Activated naive CD4-positive, alpha-beta T cell treated with anti-CD3 and anti-CD28 coated beads, Interleukin-2, amount 50 U/mL, for 16 hours (primary cell): ENCODE data around the gene UTS2R.

ENCODE experiments used
- DNase-seq: peaks from one replicate; pipeline ENCODE4 v3.0.0-alpha.2; 2020

Gene UTS2R

DNA sequence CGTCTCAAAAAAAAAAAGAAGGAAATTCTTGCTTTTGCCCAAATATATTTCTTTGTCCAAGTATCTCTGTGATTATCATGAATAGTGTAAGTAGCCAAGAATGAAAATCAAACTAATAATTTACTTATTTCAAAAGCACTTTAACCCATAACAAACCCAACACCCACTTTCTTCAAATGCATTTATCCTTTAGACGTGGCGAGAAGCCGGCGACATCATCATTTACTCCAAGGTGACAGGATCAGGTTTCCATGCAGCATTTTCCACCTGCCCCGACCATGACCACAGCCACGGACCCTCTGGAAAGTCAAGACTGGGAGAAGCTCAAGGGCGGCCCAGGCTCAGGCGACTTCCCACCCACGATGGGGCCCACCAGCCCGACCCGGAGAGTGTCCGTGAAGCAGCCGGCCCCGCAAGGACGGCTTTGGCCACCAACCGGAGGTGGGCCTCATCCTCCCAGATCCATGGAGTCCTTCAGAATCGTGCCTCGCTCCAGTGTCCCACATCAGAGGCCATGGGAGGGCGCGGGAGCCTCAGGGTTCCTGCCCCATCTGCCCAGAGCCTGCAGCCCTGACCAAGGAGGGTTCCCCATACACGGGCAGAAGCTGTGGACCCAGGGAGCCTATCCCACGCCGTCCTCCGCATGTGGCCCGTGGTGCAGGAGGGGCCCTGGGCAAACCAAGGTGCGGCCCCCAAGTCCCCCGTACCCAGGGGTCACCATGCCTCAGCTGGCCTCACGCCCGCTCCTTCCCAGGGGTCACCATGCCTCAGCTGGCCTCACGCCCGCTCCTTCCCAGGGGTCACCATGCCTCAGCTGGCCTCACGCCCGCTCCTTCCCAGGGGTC lies 18.7 kb downstream of the UTS2R start:
- no peak for DNase-seq

DNA sequence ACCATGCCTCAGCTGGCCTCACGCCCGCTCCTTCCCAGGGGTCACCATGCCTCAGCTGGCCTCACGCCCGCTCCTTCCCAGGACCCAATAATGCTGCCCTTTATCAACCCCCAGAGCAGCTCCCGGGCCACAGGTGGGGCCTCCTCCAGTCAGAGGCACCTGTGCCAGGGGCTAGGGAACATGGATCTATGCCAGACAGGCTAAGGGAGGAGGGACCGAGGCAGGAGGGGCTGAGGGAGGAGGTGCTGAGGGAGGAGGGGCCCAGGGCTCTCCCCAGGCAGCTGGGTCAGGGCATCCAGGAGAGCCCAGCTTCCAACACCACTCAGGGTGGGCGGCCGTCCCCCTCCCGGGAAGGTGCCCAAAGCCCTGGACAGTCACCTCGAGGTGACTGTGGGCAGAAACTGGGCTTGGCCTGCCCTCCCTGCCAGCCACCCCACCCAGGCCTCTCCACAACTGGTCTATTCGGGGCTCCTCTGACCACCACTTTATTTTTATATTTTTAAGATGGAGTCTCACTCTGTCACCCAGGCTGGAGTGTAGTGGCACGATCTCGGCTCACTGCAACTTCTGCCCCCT lies 19.4 kb downstream of the UTS2R start:
- DNase-seq, result no peak

DNA sequence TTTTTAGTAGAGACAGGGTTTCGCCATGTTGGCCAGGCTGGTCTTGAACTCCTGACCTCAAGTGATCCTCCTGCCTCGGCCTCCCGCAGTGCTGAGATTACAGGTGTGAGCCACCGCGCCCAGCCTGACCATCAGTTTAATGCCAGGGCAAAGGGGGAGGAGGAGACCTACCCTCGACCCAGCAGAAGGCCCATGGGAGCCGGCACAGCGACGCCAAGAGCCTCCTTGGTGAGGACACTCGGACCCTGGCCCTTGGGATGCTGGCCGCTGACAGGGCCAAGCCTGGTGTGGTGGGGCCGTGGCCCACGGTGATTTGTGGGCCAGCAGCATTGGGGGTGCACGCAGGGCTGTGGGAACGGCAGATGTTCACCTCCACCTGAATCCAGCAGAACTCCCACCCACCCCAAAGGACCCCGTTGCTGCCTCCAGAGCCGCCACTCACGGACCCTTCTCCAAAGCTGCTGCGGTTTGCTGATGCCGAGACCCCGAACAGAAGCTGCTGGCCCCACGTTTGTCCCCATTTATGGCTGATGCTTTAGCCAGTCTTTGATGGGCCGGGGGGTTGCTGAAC lies 20.0 kb downstream of the UTS2R start:
- DNase-seq, result no peak

DNA sequence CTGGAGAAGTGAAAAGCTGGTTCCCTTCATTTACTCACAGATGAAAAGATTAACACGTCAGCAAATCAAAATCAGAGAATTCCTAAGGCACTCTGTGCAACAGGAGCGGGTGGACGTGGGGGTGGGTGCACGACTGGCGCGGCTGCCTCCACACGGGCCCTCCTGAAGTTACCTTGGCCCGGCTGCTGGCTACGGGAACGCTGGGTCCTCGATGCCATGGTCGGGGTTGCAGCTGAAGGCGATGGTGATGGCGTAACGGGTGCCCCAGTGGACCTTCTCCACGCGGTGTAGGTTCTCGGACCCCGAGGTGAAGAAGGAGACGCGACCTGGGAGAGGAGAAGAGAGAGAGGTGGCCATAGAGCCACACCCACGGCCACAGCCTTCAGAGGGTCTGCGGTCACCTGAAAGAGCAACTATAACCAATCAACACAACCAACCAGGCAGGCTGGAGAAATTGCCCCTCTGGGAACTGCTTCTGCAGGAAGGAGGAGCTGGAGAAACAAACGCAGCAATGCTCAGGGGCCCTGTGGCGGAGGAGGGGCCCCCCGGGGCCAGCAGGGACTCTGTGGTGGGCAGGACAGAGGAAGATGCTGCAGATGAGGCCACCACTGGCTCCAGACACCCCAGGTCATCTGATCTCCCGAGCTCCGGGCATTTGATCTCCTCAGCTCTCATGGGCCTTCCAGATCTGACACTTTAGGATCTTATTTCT lies 20.8 kb downstream of the UTS2R start:
- DNase-seq, result no peak

DNA sequence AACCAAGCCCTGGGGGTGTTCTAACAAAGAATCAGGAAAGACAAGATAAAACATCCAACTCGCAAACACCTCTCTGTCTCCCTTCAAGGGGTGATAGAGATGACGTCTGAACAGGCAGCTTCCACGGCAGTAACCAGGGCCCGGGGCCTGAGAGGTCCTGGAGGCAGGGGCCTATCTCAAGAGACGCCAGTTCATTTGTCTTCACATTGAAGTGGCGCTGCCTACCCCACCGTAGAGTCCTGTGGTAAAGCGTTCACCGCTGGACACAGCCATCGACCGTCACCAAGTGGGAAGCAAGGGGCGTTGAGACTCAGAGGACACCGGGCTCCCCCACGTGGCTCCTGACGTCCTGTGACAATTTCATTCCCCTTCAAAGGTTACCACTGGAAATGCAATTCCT lies 21.4 kb downstream of the UTS2R start:
- no peak for DNase-seq

DNA sequence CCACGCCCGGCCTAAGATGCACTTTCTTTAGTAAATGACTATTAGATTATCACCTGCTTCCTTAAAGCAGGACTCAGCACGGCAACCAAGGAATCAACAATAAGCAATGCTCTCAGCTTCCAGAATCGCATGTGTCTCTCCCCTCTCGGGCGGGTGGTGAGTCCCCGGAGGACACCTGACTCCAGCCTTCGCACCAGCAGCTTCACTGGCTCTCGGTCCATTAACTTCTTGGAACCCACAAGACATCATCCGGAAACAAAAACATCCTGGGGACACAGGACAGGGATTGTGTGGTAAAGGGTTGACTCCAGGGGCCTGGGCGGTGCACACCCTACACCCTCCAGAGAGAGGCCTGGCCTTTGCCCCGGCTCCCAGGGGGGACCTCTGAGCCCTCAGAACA lies 22.7 kb downstream of the UTS2R start:
- no peak for DNase-seq

DNA sequence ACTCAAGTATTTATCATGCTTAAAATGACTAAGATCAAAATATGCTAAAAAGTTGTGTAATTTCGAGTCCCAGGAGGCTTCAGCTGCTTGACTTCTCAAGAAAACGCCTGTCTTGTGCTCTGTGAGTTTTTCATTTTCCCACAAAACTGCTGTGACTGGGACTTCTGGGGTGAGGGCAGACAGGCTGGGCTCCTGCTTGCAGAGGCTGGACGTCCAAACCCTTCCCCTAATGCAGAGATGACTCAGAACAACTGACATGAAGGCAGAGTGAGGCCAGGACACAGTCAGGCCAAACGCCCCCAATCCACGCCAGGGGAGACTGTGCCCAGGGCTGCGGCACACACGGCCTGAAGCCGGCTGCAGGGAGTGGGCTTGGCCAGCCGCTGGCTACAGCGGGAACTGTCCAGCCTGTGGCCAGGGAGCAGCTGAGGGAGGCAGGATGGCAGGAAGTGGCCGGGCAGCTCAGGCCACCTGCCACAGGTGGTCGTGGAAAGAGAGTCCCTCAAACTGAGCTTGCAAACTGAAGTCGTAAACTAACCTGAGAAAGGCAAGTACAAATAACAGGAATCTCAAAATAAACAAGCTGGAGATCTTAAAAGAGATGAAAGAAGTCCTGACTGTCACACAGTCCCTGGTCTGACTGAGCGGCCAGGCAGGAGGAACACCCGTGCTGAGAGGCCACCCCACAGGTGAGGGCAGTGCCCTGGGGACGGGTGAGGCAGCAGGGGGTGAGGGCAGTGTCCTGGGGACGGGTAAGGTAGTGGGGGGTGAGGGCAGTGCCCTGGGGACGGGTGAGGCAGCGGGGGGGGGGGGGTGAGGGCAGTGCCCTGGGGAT lies 25.3 kb downstream of the UTS2R start:
- DNase-seq, result no peak

DNA sequence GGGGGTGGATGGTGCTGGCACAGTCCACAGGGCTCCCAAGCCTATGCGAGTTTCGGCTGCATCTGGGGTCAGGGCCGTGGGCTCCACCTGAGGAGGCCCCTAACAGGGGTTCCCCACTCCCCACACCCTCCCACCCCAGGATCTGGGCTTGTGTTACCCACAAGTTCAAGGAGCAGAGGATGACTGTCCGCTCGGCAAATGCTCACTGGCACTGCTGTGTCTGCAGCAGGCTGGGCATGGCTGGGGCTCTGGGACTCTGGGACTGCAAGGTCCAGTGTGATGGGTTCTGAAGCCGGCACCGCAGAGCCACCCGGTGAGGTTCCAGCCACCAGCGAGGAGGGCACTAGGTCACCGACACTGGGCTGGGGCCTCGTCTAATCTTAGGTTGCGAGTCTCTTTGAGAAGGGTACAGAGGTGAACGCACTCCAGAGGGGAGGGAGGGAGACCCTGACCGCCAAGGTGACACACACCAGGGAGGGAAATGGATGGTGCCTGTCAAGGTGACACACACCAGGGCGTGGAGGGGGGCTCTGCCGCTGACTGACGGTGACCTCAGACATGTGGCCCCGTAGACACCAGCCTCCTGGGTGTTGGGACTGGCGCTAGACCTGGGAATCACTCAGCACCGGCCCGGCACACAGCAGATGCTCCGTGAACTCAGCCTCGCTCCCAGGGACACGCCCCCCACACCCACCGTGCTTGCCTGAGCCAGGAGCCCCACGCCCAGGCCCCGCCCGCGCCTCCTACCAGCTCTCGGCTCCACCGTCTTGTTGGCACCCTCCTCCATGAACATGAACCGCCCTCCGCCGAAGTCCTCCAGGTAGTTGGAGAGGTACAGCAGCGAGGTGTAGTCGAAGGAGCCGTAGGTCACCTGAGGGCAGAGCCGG lies 26.1 kb downstream of the UTS2R start:
- DNase-seq, result no peak

DNA sequence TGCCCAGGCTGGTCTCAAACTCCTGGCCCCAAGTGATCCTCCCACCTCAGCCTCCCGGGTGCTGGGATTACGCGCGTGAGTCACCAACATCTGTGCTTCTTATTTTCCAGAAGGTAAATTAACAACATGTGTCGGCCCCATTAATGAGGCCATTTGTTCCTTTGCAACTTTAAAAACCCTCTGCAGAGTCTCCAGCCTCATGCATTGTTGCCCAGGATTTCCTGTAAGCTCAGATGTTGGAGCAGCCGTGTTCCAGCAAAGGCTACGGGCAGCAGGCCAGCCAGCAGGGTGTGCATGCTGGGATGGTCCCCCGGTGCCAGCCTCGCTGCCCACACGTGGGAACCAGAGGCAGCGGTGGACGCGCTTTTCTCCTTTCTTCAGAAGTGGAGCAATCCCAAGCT lies 27.5 kb downstream of the UTS2R start:
- no peak for DNase-seq

DNA sequence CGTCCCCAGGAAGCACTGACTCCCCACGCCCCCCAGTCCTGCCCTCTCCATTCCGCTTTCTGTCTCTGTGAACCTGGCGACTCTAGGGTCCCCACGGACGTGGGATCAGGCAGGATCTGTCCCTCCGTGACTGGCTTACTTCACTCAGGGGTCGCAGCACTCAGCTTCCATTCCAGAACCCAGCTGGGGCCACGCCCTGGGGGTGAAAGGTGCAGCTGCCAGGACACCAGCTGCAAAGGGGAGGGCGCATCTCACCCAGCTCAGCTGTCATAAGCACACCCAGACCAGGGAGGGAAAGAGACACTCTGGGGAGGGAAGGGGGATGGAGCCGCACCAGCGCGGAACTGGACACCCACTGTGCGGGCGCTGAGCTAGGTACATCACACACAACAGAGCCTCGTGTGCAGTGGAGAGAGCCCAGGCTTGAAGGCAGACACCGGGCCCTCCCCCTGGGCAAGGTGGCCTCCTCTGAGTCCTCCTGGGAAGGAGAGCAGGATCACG lies 28.1 kb downstream of the UTS2R start:
- DNase-seq, result no peak

DNA sequence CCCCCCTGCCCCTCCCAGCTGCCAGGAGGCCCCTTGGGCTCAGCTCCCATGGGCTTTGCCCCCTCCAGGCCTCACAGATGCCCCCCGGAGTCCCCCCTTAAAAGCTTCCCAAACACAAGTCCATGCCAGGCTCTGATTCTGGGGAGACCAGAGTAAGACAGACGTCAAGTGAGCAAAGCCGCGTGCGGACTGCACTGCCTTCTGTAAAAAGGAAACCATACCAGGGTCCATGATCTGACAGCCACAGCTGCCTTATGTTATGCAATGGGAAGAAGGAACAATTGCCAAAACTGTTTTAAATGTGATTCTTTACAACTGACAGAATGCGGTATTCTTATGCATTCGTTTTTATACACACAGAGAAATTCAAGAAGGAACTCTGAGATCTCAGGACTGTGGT lies 28.6 kb downstream of the UTS2R start:
- no peak for DNase-seq

DNA sequence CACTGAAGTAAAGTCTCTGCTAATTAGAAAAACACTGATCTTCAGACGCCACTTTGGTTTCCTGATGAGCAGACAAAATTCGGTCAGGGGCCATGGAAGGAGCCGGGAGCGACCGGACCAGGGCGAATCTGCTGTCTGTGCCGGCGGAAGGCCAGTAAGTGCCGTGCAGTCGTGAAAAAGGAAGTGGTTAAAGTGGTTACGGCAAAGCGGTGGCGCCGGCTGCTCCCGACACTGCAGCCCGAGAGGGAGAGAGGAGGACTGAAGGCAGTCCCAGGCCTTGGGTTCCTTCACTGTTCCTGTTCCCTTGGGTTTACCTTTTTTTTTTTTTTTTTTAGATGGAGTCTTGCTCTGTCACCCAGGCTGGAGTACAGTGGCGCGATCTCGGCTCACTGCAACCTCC lies 29.3 kb downstream of the UTS2R start:
- peak; percentile 28 for DNase-seq

DNA sequence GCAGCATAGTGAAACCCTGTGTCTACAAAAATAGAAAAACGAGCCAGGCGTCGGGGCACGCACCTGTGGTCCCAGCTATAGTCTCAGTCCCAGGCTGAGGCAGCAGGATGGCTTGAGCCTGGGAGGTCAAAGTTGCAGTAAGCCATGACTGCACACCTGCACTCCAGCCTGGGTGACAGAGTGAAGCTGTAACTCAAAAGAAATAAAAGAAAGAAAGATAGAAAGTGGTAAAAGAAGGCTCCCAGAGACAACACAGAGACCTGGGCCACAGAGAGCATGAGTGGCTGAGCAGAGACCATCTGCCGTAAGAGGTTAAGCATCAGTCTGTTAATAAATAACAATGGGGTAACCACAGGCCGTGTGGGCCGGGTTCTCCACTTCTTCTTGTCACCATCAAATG lies 31.3 kb downstream of the UTS2R start:
- DNase-seq, result no peak

DNA sequence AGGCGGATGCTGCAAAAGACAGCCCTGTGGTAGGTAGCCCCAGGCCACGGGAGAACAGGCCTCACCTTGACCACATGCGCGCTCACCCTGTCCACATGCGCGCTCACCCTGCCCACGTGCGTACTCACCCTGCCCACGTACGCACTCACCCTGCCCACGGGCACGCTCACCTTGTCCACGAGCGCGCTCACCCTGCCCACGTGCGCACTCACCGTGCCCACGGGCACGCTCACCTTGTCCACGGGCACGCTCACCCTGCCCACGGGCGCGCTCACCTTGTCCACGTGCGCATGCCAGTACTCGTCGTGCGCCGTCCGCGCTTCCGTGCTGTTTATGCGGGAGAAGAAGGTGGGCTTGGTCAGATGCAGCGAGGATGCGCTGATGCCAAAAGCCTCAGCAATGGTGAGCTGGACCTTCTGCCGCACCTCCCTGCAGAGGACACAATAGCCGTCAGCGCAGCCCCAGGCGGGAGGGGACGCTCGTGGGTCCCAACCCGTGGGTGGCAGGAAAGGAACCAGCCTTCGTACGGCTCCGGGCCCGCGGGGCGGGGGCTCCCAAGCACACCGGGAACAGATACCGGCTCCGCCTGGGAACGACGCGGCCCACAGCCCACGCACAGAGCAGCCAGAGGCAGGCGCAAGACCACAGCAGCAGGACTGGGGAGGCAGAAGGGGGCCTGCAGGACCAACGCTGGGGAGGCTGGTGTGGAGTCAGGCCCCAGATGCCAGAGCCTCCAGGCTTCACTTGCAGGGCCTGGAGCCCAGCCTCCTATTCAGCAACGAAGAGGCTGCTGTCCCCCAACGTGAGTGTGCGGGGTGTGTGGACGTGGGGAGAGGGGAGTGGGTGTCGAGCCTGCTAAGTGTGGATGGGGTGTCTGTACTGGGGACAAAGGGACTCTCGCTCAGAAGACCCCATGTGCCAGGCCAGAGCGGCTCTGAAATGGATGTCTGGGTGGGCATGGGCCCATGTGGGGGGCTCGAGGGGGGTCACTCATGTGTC lies 32.4 kb downstream of the UTS2R start:
- DNase-seq, result no peak

DNA sequence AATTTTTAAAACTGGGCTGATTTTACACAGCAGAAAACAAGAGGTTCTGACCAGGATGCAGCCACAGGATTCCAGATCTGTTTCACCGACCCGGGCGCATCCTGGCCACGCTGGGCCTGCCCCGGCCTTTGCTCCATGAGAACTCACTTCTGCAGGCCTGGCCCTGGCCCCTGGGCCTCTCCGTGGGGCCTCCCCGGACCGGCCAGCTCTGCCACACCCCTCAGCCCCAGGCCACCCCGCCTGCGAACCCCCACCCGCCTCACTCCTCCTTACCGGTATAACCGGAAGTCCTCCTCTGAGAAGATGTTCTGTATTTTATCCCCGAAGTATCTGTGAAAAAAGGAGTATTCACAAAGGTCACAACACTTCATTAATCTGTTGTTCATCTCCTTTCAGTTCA lies 33.5 kb downstream of the UTS2R start:
- DNase-seq, result no peak

DNA sequence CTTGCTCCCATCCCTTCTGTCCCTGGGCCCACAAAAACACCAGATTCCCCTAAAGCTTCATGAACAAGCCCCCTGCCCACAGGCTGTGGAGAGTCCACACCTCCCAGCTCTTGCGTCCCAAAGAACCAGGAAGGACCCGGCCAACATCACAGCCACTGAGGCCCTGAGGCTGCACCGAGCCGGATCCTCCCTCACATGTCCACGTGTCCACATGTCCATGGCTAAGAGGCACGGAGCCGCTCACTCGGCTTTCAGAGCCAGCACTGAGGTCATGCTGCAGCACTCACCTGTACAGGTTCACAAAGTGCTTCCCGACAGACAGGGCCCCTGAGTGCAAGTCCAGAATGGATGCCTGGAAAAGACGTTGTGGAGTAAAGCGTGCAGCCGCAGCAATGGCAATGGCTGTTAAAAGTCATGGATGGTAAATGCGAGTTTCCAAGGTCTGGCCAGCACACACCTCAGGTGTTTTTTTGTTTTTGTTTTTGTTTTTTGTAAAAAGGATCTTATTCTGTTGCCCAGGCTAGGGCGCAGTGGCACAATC lies 34.6 kb downstream of the UTS2R start:
- DNase-seq, result no peak

DNA sequence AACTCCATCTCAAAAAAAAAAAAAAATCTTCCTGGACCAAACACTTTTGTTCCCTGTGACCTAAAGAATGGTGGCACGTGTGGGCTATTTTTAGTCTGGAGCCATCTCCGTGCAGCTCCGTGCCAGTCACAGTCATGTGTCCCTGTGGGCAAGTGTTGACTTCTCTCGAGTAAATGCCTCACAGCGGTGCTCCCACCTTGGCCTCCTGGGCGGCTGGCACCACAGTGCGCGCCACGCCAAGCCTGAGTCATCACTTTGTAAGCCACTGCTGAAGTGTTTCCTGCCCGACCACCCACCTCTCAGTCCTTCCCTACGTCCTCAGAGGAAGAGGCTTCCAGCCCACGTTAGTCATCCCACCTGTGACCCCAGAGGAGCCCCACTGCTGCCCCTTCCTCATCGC lies 35.7 kb downstream of the UTS2R start:
- no peak for DNase-seq

DNA sequence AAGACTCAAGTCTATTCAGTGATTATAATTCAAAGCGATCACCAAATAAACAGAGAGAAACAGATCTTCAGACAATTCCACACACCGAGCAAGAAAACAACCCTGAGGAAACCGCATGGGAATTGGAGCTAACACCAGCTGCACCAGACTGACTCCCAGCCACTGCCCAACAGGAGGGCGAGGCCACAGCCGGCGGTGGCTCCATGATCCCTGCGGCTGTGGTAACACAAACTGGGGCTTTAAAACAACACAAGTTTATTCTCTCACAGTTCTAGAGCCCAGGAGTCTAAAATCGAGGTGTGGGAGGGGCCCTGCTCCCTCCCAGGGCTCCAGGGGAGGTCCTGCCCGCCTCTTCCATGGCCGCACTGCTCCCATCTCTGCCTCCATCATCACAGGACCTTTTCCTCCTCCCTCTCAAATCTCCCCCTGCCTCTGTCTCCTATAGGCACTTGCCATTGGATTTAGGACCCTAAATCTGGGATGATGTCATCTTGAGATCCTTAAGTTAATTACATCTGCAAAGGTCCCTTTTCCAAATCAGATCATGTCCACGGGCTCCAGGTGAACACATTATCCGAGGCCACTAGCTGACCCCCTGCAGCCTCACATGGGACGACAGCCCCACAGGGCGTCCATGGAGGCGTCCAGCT lies 36.8 kb downstream of the UTS2R start:
- DNase-seq, result no peak

DNA sequence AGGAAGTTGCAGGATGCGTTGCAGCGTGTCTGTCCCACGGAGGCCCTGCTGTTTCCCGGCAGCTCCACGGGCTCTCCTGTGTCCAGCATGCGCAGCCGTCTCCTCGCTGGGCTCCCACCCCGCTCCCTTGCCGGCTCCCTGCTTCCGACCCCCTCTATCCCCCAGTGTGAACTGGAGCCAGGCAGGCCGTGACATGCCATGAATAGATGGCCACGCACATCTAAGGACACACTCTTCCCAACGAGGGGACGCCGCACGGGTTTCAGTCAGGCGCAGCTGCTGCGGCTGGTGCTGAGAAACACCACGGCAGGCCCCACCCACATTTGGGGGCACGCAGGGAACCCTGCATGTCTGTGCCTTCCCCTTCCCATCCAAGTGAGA lies 37.4 kb downstream of the UTS2R start:
- no peak for DNase-seq
